ENCODE data around the gene REG3A.
A peak's percentile ranks its signal among the peaks of the same experiment; 100 is the strongest.

Gene REG3A

GRCh38 chr2:79159653-79160052 lies at the start of gene REG3A:
TSS of gene REG3A (minus strand) at chr2:79159753. CDS start at chr2:79159405, 348 bp downstream.
- DNase-seq, result no peak
- intact Hi-C loops (cut with DNase I), result no loop called here

GRCh38 chr2:79200762-79201161 lies 41.2 kb upstream of the REG3A start:
- intact Hi-C loops (cut with DNase I), result no loop called here
- DNase-seq, result no peak

GRCh38 chr2:79191816-79192215 lies 32.3 kb upstream of the REG3A start:
- no peak for DNase-seq
- intact Hi-C loops (cut with DNase I), result no loop called here

- DNase-seq, result no peak
- intact Hi-C loops (cut with DNase I), result no loop called here
Measured at GRCh38 chr2:79191081-79191480, 31.5 kb upstream of the REG3A start.

- no peak for DNase-seq
- intact Hi-C loops (cut with DNase I), result no loop called here
Measured at GRCh38 chr2:79189465-79189864, 29.9 kb upstream of the REG3A start.

GRCh38 chr2:79181617-79182016 lies 22.1 kb upstream of the REG3A start:
- no peak for DNase-seq
- intact Hi-C loops (cut with DNase I), result no loop called here

- no peak for DNase-seq
- intact Hi-C loops (cut with DNase I), result no loop called here
Measured at GRCh38 chr2:79180092-79180491, 20.5 kb upstream of the REG3A start.

- intact Hi-C loops (cut with DNase I), result no loop called here
- DNase-seq, result no peak
Measured at GRCh38 chr2:79179036-79179435, 19.5 kb upstream of the REG3A start.

GRCh38 chr2:79178076-79178674 lies 18.6 kb upstream of the REG3A start:
- DNase-seq, result no peak
- intact Hi-C loops (cut with DNase I), result no loop called here

GRCh38 chr2:79171348-79171958 lies 11.9 kb upstream of the REG3A start:
- intact Hi-C loops (cut with DNase I), result no loop called here

GRCh38 chr2:79162801-79163200 lies 3.2 kb upstream of the REG3A start:
- DNase-seq, result no peak
- intact Hi-C loops (cut with DNase I), result no loop called here

More at GRCh38 chr2:79171348-79171958, 11.9 kb upstream of the REG3A start:
- no peak for DNase-seq

- no peak for DNase-seq
- intact Hi-C loops (cut with DNase I), result no loop called here
Measured at GRCh38 chr2:79162132-79162531, 2.6 kb upstream of the REG3A start.

GRCh38 chr2:79159030-79159429 lies 523 bp downstream of the REG3A start:
- no peak for DNase-seq

GRCh38 chr2:79155826-79156476 lies 3.6 kb downstream of the REG3A start:
- intact Hi-C loops (cut with DNase I), result no loop called here
- no peak for DNase-seq

More at GRCh38 chr2:79159030-79159429, 523 bp downstream of the REG3A start:
- intact Hi-C loops (cut with DNase I), result no loop called here

GRCh38 chr2:79139423-79139822 lies 20.1 kb downstream of the REG3A start:
- intact Hi-C loops (cut with DNase I), result no loop called here
- DNase-seq, result no peak

GRCh38 chr2:79138385-79138784 lies 21.2 kb downstream of the REG3A start:
- intact Hi-C loops (cut with DNase I), result no loop called here
- no peak for DNase-seq

GRCh38 chr2:79131687-79132086 lies 27.9 kb downstream of the REG3A start:
- peak in 2 of 42 donors; percentile 4 to 8 for DNase-seq
- intact Hi-C loops (cut with DNase I), result no loop called here

- intact Hi-C loops (cut with DNase I), result no loop called here
- DNase-seq, result no peak
Measured at GRCh38 chr2:79129804-79130203, 29.7 kb downstream of the REG3A start.

GRCh38 chr2:79129260-79129659 lies 30.3 kb downstream of the REG3A start:
- intact Hi-C loops (cut with DNase I), result no loop called here
- DNase-seq, result no peak

- intact Hi-C loops (cut with DNase I), result no loop called here
- no peak for DNase-seq
Measured at GRCh38 chr2:79128406-79128805, 31.1 kb downstream of the REG3A start.

- intact Hi-C loops (cut with DNase I), result no loop called here
- DNase-seq, result no peak
Measured at GRCh38 chr2:79125721-79125985, 33.9 kb downstream of the REG3A start.

Measured in head of caudate nucleus (tissue), 42 donors.